Measurements from ENCODE around the gene PHACTR1.

GRCh38 chr6:12944001-12944400, 227.4 kb downstream of the PHACTR1 start:
- TF ChIP-seq, protein P1, sequence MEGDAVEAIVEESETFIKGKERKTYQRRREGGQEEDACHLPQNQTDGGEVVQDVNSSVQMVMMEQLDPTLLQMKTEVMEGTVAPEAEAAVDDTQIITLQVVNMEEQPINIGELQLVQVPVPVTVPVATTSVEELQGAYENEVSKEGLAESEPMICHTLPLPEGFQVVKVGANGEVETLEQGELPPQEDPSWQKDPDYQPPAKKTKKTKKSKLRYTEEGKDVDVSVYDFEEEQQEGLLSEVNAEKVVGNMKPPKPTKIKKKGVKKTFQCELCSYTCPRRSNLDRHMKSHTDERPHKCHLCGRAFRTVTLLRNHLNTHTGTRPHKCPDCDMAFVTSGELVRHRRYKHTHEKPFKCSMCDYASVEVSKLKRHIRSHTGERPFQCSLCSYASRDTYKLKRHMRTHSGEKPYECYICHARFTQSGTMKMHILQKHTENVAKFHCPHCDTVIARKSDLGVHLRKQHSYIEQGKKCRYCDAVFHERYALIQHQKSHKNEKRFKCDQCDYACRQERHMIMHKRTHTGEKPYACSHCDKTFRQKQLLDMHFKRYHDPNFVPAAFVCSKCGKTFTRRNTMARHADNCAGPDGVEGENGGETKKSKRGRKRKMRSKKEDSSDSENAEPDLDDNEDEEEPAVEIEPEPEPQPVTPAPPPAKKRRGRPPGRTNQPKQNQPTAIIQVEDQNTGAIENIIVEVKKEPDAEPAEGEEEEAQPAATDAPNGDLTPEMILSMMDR (IDR thresholded peaks at IDR 0.05): no peak
- no peak for TF ChIP-seq POLR2A (IDR thresholded peaks at IDR 0.05)
- no peak for TF ChIP-seq POLR2AphosphoS5 (IDR thresholded peaks at IDR 0.05)

Measured in prostate gland (tissue), 2 donors.